SK-N-SH treated with all-trans-retinoic acid at 6 μM for 48 hours (cell line): ENCODE data around the gene KRT76.

Source experiments
- ATAC-seq: fragments of 200-7000 bp; cut with Tn5 transposase; 3 replicates; pipeline ENCODE4 v1.9.1; 2020; ENCODE audit warnings: mild to moderate bottlenecking, moderate library complexity
- ARNTL ChIP-seq: fragments of 450-650 bp; formaldehyde crosslinking; IDR thresholded peaks from 2 replicates; pipeline ENCODE4 v1.5.0; 2020; ENCODE audit warnings: low read depth, mild to moderate bottlenecking, moderate library complexity, borderline replicate concordance
- BACH2 ChIP-seq: fragments of 250-450 bp; sonication (Bioruptor Pico); IDR thresholded peaks from 2 replicates; pipeline ENCODE4 v1.9.0; 2021; ENCODE audit warnings: mild to moderate bottlenecking, borderline replicate concordance
- CREB5 ChIP-seq: fragments of 250-450 bp; sonication (Bioruptor Pico); IDR thresholded peaks from 2 replicates; pipeline ENCODE4 v1.5.1; 2020; ENCODE audit warnings: low read depth, mild to moderate bottlenecking, moderate library complexity
- CSDC2 ChIP-seq: fragments of 250-450 bp; sonication (Bioruptor Pico); IDR thresholded peaks from 2 replicates; pipeline ENCODE4 v1.5.0; 2020; ENCODE audit warnings: mild to moderate bottlenecking, moderate library complexity
- CSRNP3 ChIP-seq: fragments of 250-450 bp; sonication (Bioruptor Pico); IDR thresholded peaks from 2 replicates; pipeline ENCODE4 v1.5.1; 2021; ENCODE audit warnings: mild to moderate bottlenecking, moderate library complexity
- ESRRG ChIP-seq: fragments of 250-450 bp; sonication (Bioruptor Pico); IDR thresholded peaks from 2 replicates; pipeline ENCODE4 v1.6.1; 2021; ENCODE audit warnings: mild to moderate bottlenecking
- GLIS3 ChIP-seq: fragments of 250-450 bp; sonication (Bioruptor Pico); IDR thresholded peaks from 2 replicates; pipeline ENCODE4 v1.5.0; 2020; ENCODE audit warnings: mild to moderate bottlenecking, moderate library complexity
- ISL1 ChIP-seq: fragments of 250-450 bp; sonication (Bioruptor Pico); IDR thresholded peaks from 2 replicates; pipeline ENCODE4 v2.1.2; 2022; ENCODE audit warnings: mild to moderate bottlenecking, moderate library complexity
- OSR1 ChIP-seq: fragments of 250-450 bp; sonication (Bioruptor Pico); IDR thresholded peaks from 2 replicates; pipeline ENCODE4 v1.8.0; 2022; ENCODE audit warnings: moderate library complexity, mild to moderate bottlenecking, inconsistent platforms
- PATZ1 ChIP-seq: fragments of 250-450 bp; sonication (Bioruptor Pico); IDR thresholded peaks from 2 replicates; pipeline ENCODE4 v1.8.0; 2020; ENCODE audit warnings: mild to moderate bottlenecking, moderate library complexity, borderline replicate concordance
- POU6F1 ChIP-seq: fragments of 250-450 bp; sonication (Bioruptor Pico); IDR thresholded peaks from 2 replicates; pipeline ENCODE4 v1.8.0; 2021; ENCODE audit warnings: low read depth, mild to moderate bottlenecking, moderate library complexity, borderline replicate concordance
- PPARA ChIP-seq: fragments of 250-450 bp; sonication (Bioruptor Pico); IDR thresholded peaks from 2 replicates; pipeline ENCODE4 v1.5.0; 2020; ENCODE audit warnings: mild to moderate bottlenecking, borderline replicate concordance
- SNAI2 ChIP-seq: fragments of 250-450 bp; sonication (Bioruptor Pico); IDR thresholded peaks from 2 replicates; pipeline ENCODE4 v1.5.0; 2020; ENCODE audit warnings: mild to moderate bottlenecking, moderate library complexity
- TCF4 ChIP-seq: fragments of 250-450 bp; sonication (Bioruptor Pico); IDR thresholded peaks from 2 replicates; pipeline ENCODE4 v1.8.0; 2021; ENCODE audit warnings: mild to moderate bottlenecking, moderate library complexity, borderline replicate concordance
- TSHZ2 ChIP-seq: fragments of 250-450 bp; sonication (Bioruptor Pico); IDR thresholded peaks from 2 replicates; pipeline ENCODE4 v1.5.0; 2020; ENCODE audit warnings: mild to moderate bottlenecking, moderate library complexity
- ZFP3 ChIP-seq: fragments of 250-450 bp; sonication (Bioruptor Pico); IDR thresholded peaks from 2 replicates; pipeline ENCODE4 v1.5.0; 2020; ENCODE audit warnings: mild to moderate bottlenecking, moderate library complexity
- ZFP30 ChIP-seq: fragments of 450-650 bp; formaldehyde crosslinking; IDR thresholded peaks from 2 replicates; pipeline ENCODE4 v1.5.0; 2022; ENCODE audit warnings: mild to moderate bottlenecking, moderate library complexity
- ZNF565 ChIP-seq: fragments of 450-650 bp; formaldehyde crosslinking; conservative IDR thresholded peaks from 2 replicates; pipeline ENCODE4 v1.5.0; 2020; ENCODE audit warnings: low read depth, mild to moderate bottlenecking, moderate library complexity
- ZNF70 ChIP-seq: fragments of 450-650 bp; formaldehyde crosslinking; IDR thresholded peaks from 2 replicates; pipeline ENCODE4 v1.5.0; 2020; ENCODE audit warnings: mild to moderate bottlenecking, moderate library complexity

The KRT76 gene

GRCh38 chr12:52726451-52726850 is 50.7 kb downstream of the KRT76 start:
- ATAC-seq: no peak
- TF ChIP-seq CREB5 (CRISPR knock-in tag): no peak
- no peak for TF ChIP-seq POU6F1 (CRISPR knock-in tag)

- ATAC-seq: no peak
- no peak for TF ChIP-seq PPARA (CRISPR knock-in tag)
- no peak for TF ChIP-seq ZFP30 (CRISPR knock-in tag)
- TF ChIP-seq CREB5 (CRISPR knock-in tag): no peak
- TF ChIP-seq ZFP3 (CRISPR knock-in tag): no peak
- TF ChIP-seq GLIS3 (CRISPR knock-in tag): no peak
- TF ChIP-seq ZNF565 (CRISPR knock-in tag): no peak
- TF ChIP-seq SNAI2 (CRISPR knock-in tag): no peak
- TF ChIP-seq ESRRG (CRISPR knock-in tag): no peak
- no peak for TF ChIP-seq ARNTL (CRISPR knock-in tag)
- TF ChIP-seq ISL1: no peak
- no peak for TF ChIP-seq PATZ1 (CRISPR knock-in tag)
- no peak for TF ChIP-seq TSHZ2 (CRISPR knock-in tag)
- no peak for TF ChIP-seq BACH2 (CRISPR knock-in tag)
Observed at GRCh38 chr12:52724384-52724783, 52.8 kb downstream of the KRT76 start.

GRCh38 chr12:52722680-52723079 is 54.5 kb downstream of the KRT76 start:
- TF ChIP-seq GLIS3 (CRISPR knock-in tag): no peak
- TF ChIP-seq CSDC2 (CRISPR knock-in tag): no peak
- TF ChIP-seq ZNF70 (CRISPR knock-in tag): no peak
- no peak for TF ChIP-seq POU6F1 (CRISPR knock-in tag)
- no peak for TF ChIP-seq OSR1 (CRISPR knock-in tag)
- TF ChIP-seq BACH2 (CRISPR knock-in tag): no peak
- TF ChIP-seq ZFP30 (CRISPR knock-in tag): no peak
- no peak for TF ChIP-seq ZNF565 (CRISPR knock-in tag)
- TF ChIP-seq CSRNP3 (CRISPR knock-in tag): no peak
- TF ChIP-seq ZFP3 (CRISPR knock-in tag): no peak
- TF ChIP-seq TCF4 (CRISPR knock-in tag): no peak
- no peak for TF ChIP-seq SNAI2 (CRISPR knock-in tag)
- ATAC-seq: no peak
